Skin of body (tissue), 2 donors: Measurements from ENCODE around the gene SPOUT1. TPM values are rescaled to one million over a fixed set of nuclear protein-coding genes. Genes with fewer than 3 reads are reported as not detected.

ENCODE experiments used
- DNase-seq: peaks from one replicate; lab custom pipeline; 2025; lab: John Stamatoyannopoulos, UW
- total RNA-seq: library from RNA; depleted of rRNA; stranded (reverse); fragments of >200 nt; gene quantifications from one replicate; pipeline ENCODE4 v1.2.3, GENCODE V29; 2014

SPOUT1 gene
- total RNA-seq, 1 donor from 2014 or later: 10.6 TPM

DNA sequence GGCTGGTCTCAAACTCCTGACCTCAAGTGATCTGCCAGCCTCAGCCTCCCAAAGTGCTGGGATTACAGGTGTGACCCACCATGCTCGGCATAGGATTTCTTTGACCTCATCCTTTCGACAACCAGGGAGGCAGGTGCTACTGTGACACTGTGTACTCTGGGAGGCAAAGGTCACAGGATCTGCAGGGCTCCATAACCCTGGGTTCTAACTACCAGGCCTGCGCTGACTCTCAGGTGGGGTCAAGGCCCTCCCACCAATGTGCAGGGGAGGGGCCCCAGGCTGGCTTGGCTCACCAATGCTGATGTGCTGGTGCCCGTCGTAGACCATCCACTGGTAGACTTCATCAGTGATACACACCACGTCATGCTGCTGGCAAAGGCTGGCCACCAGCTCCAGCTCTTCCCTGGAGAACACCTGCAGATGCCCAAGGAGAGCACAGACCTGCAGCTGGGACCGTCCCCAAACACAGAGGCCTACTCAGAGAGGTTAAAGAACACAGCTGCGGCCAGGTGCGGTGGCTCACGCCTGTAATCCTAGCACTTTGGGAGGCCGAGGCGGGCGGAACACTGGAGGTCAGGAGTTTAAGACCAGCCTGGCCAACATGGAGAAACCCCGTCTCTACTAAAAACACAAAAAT, 7.0 kb upstream of the SPOUT1 start:
- no peak for DNase-seq

- no peak for DNase-seq
Measured at GRCh38 chr9:128835246-128836210, 5.9 kb upstream of the SPOUT1 start.

- DNase-seq: no peak
Measured at GRCh38 chr9:128833696-128834095, 4.1 kb upstream of the SPOUT1 start.

GRCh38 chr9:128828719-128829452, 708 bp downstream of the SPOUT1 start:
- no peak for DNase-seq

- no peak for DNase-seq
Measured at GRCh38 chr9:128828267-128828666, 1.3 kb downstream of the SPOUT1 start.

DNA sequence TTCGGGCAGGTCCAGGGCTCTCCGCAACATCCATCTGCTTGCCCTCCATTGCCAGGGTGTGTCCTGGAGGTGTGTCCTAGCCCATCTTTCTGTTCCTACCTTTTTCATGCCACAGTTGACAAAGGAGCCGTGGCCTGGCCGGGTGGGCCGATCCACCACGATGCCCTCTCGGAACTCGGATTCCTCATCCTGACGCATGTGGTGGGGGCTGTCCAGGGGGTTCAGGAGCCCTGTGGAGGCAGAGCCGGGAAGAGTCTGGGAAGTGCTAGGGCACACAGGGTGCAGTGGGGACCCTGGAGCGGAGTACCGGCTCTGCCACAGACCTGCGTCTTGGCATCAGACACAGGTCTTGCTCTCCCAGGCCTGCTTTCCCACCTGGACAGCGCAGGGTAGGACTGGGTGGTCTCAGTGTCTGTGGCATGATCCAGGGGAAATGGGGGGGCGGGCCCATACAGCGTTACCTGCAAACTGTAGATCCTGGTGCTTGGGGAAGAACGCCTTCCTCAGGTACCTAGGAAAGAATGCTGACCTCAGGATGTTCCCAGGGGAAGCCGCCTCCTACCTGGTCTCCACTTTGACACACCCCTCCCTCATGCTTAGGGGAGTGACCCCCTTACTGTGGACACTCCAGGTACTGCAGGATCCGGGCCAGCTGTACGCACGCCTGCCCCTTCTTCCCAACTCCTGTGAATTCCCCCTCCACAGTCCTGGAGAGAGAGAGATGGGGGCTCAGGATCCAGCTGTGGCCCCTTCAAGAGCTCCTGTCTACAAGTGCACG, 3.5 kb downstream of the SPOUT1 start:
- DNase-seq: no peak

- no peak for DNase-seq
Measured at GRCh38 chr9:128824911-128825310, 4.7 kb downstream of the SPOUT1 start.

DNA sequence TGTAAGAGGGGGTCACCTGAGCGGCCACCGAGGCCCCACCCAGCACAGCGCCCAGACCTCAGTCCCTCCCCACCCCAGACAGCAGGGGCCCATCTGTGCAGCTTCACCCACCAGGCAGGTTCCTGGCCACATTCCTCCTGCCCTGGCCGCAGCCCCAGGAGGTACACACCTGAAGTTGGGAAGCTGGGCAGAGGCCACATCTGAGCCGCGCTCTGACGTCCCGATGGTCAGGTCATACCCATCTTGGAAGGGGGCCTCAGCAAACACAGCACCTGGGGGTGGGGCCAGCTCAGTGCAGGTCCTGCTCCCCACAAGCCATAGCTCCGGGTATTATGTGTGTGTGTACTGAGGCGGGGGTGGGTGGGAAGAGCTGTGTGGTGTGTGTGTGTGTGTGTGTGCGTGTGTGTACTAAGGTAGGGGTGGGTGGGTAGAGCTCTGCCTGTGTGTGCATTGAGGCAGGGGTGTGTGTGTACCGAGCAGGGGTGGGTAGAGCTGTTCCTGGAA, 5.6 kb downstream of the SPOUT1 start:
- no peak for DNase-seq

DNA sequence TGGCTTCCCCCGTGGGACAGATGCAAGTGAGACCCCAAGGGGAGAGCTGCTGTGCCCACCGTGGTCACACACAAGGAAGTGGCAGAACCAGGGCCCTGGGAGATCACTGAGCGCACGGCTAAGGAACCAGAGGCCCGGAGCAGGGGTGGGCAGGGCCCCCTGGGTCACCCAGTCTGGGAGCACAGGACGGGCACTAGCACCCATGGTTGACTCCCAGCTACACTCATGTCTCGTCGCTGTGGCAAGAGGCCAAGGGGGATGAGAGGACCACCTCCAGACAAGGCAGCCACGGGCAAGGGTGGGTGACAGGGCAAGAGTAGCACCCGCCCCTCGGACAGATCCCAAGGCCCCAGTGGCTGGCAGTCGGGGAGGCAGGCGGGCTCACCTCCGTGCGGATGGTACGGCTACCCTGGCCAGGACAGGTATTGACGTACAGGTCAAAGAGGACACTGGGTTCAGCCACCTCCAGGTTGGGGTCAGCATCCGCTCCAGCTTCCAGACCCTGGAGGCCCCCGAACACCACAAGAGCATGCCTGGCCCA, 6.2 kb downstream of the SPOUT1 start:
- no peak for DNase-seq

DNA sequence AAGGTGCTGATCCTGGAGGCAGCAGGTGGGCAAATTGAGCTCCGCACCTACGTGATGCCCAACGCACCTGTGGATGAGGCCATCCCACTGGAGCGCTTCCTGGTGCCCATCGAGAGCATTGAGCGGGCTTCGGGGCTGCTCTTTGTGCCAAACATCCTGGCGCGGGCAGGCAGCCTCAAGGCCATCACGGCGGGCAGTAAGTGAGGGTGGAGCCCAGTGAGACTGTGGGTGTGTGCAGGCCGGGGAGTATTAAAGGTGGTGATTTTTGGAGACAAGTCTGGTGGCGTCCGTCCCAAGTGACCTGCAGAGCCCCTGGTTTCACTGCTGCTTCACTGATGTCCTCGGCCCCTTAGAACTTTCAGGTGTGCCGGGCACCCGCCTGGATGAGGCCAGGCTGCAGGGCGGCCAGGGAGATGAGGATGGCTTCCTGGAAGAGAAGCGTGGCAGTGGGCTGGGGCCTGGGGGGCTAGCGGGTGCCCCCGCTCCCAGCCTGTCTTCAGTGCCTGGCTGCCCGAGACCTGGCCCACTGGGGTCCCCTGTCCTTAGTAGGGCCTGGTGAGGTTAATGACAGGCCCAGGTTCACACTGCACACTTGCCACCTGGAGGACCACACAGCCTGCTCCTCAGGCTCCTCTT, 7.1 kb downstream of the SPOUT1 start:
- no peak for DNase-seq

DNA sequence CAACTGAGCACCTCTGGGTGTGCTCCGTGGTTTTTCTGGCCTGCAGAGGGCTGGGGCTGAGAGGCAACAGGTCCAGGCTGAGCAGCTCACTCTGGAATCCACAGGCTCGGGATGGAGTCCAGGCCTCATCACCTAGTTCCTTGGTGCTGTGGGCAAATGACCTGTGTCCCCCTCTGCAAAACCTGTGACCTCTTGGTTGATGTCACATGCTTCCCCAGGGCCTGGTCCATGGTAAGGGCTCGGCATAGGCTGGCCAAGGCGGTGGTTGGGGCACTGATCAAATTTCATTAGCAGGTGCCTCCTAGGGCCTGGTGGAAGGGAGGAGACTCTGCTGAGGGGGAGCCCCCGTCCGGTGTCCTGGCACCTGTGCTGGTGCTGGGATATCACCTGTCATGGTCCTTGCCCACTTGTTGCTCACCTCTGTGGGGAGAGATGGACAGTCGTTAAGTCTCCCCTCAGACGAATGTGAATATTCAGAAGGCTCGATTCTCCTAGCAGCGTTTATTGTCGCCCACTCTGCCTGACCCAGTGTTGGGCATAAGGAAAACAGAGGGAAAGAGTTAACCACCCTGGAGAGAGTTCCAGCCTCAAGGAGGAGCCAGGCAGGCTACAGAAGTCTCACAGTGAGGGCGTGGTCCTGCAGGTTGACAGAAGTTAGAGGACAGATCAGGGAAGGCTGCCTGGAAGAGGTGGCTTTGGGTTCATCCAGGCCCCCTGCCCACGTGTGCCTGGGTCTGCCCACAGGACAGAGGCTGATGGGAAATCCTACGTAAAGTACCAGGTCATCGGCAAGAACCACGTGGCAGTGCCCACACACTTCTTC, 7.8 kb downstream of the SPOUT1 start:
- no peak for DNase-seq

DNA sequence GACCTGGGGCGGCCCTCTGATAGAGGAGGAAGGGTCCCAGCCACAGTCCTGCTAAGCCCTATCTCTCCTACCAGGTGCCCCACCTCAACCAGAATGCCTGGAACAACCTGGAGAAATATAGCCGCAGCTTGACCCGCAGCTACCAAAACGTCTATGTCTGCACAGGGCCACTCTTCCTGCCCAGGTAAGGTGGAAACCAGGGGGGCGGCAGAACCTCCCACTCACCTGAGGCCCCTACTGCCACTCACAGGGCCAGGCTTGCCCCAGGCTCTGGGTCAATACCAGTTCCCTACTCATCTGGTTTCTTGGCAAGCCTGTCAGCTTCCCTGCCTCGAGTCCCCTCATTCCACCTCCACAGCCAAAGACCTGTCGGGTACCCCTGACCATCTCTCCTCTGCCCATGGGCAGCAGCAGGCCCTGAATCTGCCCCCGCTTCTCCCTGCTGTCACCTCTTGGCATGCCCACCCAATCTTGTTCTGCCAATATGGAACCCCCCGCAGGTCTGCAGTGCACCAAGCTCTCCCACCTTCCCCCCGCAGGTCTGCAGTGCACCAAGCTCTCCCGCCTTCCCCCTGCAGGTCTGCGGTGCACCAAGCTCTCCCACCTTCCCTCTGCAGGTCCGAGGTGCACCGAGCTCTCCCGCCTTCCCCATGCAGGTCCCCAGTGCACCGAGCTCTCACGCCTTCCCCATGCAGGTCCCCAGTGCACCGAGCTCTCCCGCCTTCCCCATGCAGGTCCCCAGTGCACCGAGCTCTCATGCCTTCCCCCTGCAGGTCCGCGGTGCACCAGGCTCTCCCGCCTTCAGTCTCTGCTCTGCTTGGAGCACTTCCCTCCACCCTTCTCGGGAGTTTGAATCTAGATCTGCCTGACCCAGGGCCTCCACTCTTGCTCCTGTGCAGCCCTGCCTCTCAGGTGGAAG, 8.7 kb downstream of the SPOUT1 start:
- DNase-seq: no peak

- DNase-seq: no peak
Measured at GRCh38 chr9:128819716-128820664, 9.6 kb downstream of the SPOUT1 start.

GRCh38 chr9:128818839-128819715, 10.5 kb downstream of the SPOUT1 start:
- no peak for DNase-seq

- DNase-seq: peak; percentile 96
Measured at GRCh38 chr9:128818099-128818838, 11.3 kb downstream of the SPOUT1 start, which contains the start of gene ENDOG. TSS of gene ENDOG (plus strand) at chr9:128818500. CDS start at chr9:128818685, 185 bp downstream.
